NCI-H446 (cell line): Measurements from ENCODE around the gene ADAMTS6.

Experiments
- DNase-seq, 2 experiments: peaks; one replicate each; lab custom pipeline; 2025; lab: John Stamatoyannopoulos, UW

Gene ADAMTS6

DNA sequence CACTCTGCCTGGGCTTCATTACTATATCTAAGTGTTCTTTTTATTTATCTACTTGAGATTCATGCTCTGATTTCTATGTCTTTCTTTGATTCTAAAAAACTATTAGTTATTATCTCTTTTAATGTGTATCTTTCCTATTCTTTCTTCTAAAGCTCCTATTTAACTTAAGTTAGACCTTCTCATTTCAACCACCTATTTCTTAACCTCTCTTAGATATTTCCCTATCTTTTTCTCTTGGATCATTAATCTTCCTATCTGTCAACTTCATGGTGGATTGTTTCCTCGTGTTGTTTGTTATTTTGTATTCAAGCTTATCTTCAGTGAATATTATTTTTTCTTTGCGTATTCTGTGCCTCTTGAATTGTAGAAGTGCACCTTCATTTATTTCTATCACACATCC is 202.1 kb downstream of the ADAMTS6 start:
- no peak for DNase-seq

DNA sequence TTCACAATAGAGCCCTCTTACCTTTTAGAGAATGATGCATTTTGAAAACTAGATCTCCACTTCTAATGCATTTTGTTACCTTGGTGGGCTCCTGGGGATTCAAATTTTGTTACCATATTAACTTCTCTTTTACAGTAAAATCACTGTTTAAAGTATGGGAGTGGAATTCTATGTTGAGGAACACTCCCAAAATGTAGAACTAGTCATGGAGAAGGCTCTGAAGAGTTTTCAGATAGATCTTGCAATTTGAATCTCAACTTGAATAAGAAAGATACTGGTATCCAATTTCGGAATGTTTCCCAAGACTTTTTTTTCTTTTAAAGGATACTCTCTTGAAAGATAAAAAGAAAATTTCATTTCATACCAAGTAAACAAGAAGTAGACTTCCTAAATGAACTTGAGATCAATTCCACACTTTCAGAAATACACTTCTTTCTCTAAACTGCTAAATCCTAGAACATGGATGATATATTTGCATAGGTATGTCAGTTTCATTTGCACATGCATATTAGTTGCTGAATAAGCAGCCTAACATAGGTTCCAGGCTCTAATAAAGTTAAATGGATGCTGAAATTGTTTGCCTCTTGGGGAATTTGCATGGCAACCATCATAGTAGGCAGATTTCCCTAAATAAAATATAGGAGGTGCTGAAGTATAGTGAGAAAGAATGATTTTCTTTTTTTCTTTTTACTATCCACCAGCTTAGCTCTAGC is 205.4 kb downstream of the ADAMTS6 start:
- DNase-seq: no peak

DNA sequence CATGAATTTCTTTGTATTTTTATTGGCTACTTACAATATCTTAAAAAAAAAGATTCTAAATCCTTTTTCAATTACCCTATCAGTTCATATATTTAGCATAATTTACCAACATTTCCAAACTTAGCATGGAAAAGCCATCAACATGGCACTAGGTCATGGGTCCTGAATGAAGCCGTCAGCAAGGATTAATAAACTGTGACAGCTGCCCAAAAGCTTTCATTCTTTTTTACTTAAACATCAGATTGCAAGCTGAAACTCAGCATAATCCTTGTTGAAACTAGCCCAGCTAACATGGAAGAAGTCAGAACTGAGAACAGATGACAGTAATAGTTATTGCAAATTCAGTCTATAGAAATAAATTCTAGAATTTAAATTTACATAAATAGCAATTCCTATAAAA is 209.8 kb downstream of the ADAMTS6 start:
- DNase-seq: peak in 1 of 2 experiments; percentile 3

DNA sequence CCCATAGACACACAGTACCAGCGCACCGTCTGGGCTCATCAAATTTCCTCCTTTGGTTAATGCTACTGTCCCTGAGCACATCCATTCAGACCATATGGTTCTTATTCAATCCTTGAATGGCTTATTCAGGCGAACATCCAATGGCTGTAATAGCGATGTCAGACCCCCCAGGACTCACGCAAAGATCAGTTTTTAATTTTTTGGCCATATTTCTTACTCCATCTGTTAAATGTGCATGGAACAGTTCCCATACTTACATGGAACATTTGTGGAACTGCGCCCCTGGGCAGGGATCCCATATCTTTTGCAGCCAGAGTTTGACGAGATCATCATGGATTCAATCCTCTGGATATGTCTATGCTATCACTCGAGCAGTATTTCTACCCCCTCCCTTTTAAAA is 213.2 kb downstream of the ADAMTS6 start:
- DNase-seq: peak; percentile 88 to 95

DNA sequence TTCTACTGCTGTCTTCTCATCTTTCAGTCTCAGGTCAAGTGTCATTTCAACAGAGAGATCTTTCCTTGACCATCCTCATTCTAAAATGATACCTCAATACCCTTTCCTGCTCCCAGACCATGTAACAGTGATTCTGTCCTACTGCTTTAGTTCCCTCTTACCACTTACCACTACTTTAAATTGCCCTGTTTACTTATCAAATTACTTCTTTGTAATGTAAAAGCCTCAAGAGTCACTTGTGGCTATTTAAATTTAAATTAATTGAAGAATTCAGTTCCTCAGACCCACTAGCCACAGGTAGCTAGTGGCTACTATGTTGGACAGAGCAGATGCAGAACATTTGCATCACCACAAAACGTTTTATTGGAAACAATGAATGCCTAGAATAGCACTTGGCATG is 217.3 kb downstream of the ADAMTS6 start:
- DNase-seq: no peak

DNA sequence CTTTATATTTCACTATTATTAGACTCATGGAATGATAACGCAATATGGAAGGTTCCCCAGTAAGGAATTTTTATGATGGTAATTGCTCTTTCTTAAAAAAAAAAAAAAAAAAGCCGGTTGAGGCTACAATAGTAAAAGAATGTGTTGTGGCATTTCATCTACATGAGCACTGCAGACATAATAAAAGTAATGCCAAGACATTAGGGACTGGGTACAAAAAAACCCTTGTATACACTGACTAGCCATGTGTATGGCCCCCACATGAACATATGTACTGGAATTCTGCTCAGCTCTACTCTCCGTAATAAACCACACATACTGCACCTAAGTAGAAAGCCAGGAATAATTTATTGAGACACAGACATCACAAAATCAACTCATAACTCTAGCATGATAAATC is 218.4 kb downstream of the ADAMTS6 start:
- no peak for DNase-seq

DNA sequence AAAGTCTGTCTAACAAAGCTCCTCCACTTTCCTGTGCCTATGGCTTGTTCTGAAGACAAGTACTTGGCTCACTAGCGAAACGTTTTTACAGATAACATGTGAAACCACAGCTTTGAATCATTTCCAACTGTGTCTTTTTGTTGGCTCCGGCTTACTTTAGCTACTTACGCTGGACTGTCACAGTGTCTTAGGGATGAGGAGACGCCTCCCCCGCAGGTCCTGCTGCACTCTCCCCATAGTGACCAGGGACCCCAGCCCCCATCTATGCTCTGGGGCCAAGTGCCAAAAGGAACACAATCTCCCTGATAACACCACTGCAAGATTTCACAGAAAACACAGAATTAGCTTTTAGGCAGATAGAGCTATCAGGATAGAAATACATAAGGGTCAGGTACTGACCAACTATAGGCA is 219.1 kb downstream of the ADAMTS6 start:
- DNase-seq: peak in 1 of 2 experiments; percentile 52

DNA sequence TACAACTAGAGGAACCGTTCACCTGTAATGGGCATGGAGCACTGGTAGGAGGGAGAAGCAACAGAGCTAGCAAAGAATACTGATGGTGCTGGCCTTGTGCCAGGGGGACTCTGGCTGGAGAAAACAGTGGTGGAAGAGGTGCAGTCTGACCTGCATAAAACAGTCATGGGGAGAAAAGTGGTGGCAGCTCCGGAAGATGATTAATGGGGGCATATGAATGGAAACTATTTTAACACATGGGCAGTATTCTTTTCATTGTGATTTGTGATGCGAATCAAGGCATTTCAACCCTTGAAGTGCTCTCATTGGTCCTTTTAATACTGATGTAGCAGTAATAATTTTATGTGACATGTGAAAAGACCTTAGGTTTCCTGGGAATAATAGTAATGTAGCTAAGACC is 219.6 kb downstream of the ADAMTS6 start:
- peak in 1 of 2 experiments; percentile 25 for DNase-seq

DNA sequence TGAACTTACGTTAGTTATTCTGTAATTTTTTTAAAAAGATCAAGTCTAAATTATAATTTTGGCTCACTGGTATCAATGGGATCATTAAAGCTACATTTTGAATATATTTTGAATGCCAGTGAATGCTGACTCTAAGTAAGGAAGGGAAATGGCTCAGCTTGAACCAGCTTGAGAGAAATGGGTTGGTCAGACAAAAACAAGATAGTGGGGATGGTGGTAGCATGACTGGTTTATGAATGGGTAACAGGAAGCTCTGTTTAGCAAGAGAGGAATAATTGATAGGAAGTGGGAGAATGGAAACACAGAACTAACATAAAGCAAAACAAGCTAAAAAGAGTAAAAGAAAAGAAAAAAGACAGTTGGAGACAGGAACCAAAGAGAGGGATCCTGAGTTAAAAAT is 220.2 kb downstream of the ADAMTS6 start:
- DNase-seq: no peak

DNA sequence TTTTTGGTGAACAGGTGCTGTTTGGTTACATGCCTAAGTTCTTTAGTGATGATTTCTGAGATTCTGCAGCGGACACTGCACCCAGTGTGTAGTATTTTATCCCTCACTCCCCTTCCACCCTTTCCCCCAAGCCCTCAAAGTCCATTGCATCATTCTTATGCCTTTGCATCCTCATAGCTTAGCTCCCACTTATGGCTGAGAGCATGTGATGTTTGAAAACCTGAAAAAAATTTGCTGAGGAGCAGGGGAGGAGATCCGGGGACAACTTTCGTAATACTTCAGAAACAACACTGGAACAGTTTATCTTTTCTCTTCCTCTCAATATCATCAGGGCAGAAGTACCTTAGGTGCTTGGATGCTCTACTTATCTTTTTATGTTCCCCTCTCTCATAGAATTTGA is 226.4 kb downstream of the ADAMTS6 start:
- no peak for DNase-seq

DNA sequence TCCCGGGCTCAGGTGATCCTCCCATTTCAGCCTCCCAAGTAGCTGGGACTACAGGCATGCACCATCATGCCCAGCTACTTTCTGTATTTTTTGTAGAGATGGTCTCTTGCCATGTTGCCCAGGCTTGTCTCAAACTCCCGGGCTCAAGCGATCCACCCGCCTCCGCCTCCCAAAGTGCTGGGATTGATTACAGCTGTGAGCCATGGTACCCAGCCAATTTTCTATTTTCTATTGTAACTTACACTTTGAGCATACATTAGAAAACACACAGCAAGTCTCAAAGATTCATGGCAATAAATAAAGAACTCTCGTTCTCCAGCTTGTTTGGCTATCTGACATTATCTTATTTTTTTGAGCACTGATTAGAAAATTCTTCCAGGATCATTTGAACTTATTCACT is 228.7 kb downstream of the ADAMTS6 start:
- no peak for DNase-seq

DNA sequence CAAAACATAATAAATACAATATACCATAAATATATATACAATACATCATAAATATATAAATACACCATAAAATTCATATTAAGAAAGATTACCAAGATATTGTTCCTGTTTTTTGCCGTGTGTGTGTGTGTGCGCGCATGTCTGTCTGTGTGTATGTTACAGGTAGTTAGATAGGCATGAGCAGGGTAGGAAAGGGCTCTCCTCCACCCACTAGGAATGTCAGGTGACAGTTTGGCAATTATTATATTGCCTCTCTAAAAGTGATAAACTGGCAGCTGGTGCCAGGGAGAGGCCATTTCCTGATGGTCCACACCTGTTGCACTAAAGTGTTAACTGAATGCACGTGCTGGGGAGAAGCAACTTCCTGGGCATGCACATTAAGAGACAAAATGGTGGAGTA is 232.8 kb downstream of the ADAMTS6 start:
- no peak for DNase-seq

DNA sequence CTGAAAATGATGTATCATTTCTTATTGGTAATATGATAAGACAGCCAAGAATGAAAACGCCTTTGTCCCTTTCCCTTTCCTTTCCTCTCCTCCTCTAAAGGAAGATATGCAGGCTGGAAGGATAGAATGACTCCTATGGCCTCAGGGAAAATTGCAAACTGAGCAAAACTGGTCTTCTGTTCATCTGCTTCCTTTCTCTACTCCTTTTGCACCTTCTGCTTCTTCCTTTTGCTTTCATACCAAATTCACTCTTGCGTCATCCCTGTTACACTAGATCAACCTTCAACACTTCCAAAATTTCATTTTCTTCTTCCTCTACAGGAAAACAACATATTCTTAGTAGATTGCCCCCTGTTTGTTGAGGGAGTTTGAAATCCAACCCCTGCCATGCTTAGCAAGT is 234.1 kb downstream of the ADAMTS6 start:
- DNase-seq: no peak

DNA sequence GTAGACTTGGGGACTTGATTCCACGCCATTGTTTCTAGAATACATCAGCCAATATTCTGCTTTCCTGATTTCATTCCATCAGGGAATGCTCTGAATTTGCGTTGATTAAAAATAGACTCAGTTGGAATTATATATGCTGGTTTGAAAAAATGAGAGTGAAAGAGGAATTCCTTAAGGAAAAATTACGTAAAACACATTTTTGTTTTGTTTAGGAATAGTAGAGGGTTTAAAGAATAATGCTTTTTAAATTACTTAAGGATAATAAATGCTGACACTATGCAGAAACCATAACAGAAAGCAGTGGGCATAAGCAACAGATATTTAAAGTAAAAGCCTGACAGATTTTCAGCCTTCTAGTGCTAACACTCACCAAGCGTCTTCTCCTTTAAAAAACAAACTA is 235.0 kb downstream of the ADAMTS6 start:
- no peak for DNase-seq

DNA sequence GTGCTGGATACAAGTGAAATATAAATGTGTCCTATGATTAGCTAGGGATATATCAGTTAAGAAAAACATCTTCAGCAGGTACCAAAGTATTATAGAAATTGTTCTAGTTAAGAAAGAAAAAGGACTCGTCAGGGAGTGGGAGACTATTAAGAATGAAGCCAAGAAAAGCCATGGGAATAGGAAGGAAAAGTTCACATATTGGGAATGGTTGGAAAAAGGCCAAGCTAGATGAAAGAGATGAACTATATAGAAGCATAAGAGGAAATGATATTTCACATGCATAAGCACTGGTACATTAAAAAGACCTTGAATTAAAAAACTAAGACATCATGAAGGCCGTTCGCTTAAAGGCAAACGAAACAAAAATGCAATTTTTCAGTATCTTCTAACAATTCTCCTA is 237.7 kb downstream of the ADAMTS6 start:
- DNase-seq: no peak

DNA sequence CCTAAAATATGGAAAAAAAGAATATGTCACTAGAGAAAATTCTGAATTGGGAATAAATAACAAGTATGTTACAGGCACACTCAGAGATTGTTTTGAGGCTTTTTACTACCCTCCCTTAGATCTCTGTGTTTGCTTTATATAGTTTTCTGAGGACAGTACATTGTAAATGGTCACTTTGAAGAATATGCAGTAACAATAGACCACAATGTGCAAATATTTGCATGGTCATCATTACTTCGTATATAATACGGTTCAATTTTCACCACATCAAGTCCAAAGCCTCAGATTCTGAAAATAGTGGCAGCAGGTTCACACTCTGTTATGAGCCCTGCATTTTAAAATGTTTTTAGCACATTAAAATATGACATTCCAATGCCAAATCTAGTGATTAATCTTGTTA is 238.6 kb downstream of the ADAMTS6 start:
- no peak for DNase-seq

DNA sequence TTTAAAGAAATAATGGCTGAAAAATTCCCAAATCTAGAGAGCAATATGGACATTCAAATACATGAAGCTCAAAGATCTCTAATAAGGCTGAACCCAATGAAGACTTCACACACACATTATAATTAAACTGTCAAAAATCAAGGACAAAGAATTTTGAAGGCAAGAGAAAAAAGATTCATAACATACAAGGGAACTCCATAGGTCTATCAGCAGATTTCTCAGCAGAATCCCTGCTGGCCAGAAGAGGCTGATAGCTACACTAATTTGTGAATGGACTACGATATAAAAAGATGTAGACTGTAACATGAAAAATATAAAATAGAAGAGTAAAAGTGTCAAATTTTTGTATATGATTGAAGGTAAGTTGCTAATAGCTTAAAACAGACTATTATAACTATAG is 251.9 kb downstream of the ADAMTS6 start:
- no peak for DNase-seq

DNA sequence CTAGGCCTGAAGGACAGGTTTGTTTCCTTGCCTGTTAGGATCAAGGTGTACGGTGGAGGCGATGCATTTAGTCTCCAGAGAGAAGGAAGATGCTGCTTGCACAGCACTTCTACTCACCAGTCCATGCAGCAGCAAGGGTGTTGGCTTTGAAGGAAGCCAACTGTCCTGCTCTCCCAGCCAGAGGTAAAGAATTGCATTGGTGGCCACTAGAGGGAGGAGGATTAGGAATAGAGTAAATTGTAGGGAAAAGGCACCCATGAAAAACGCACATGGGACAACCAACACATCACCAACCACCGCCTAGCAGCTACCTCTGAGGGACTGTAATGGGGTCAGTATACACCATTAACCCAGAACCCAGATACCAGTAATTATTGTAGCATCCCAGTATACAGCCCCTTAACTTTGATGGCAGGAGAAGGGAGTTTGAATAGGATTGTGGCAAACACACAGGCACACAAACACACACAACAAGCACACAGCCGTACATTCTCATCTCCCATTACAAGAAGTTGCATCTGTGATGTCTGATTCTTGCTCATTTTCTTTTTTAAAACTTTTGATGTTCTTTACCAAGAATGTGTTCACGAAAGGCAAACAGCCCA is 267.7 kb downstream of the ADAMTS6 start:
- peak; percentile 14 to 49 for DNase-seq

DNA sequence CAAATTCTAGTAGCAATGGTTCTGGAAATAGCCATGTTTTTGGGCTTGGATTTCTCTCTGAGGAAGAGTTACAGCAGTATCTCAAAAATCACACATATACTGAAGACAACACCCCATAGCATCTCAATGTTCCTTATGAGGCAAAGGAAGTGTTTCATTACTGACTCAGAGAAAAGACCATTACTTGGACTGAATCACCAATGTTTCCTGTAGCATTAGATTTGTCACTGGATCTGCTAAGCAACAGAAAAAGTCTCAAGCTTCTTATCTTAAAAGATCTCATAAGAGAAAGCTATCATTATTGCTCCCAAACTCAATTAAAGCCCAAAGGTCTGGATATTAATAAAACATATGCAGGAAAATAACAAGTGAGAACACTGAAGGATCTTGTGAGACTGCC is 272.4 kb downstream of the ADAMTS6 start:
- no peak for DNase-seq

DNA sequence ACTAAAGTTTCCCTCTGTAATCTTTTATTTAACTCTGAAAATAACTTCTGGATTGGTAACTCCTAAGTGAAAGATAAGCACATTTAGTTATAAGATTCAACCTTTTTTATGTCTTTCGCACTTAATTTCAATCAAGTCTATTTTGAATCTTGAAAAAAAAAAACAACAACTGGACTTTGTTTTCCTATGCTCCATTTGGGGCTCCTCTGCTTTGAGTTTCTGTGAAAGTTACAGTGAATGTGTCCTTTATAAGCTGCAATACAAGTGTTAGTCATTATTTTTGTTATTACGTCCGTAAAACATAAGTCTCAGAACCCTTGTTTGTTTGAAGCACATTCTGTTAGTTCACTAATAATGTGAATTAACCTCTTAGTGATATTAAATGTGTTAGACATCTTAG is 276.8 kb downstream of the ADAMTS6 start:
- no peak for DNase-seq

DNA sequence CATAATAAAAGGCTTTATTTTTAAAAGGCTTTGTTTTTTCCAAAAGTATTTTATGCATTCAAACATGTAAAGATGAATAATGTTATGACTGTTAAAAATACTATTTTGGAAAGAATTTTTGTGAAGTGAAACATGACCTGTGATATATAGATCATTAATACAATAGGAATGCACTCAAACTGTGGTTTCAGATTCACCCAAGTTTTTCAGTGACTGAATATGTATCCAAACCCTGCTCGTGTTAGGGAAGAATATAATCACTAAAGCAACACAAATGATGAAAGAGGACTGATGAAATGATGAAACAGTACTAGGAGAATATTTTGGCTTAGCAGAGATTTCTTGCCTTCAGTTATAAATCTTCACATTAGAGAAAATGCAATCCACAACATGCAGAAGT is 278.0 kb downstream of the ADAMTS6 start:
- no peak for DNase-seq

DNA sequence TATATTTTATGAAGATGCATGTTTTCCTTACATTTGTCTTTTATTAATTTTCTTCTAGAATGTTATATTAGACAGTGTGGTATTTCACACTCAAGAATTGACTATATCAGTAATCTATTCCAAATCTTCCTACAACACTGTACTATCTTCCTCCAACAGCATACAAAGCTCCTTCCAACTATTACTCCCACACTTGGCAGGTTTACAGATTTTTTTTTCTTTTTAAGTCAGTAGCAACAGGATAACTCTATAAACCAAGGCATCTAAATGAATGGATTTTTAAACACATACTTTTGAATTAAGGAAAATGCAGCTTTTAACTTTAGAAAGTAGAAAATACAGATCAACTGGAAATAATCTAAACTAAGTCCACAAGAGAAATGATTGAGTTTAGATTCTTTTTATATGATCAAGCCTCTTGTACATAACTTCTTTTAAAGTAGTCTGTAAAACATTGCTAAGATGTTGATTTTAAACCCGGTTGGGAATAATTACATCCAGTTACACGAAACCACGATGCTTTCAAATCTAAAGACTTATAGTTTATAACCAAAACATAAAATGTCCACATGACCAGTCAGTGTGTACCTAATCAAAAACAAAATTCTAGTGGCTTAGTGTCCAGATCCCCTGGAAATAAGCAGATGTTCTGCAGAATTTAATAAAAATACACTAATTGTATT is 281.6 kb downstream of the ADAMTS6 start:
- DNase-seq: peak; percentile 1 to 34

DNA sequence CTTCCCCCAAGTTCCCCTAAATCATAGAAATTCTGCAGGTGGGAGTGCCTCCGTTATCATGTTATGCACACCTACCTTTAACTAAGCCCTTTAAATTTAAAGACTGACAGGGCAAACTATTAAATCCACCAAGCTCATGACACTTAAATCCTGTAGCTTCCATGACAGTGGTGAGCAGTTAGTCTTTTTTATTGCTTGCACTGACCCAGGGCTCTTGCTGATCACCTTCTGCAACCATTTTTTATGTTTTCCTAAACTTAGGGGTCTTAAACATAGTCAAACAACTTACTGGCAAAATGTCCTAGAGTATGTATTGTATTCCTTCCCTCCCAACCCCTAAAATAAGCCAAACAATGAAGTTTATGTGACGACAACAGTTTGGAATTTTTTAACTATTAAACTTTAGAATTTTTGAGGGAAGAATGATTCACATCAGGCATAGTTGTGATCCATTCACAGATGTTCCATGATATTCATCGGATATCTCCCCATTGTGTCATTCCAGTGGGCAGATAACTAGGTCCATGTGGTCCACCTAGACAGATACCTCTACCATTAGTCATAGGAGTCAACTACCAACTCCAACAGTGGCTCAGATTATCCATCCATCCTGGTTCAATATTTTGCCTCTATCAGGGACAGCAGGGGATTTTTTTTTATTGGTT is 283.1 kb downstream of the ADAMTS6 start:
- DNase-seq: no peak
